ENCODE measurements around the gene KRI1.

Gene KRI1

DNA sequence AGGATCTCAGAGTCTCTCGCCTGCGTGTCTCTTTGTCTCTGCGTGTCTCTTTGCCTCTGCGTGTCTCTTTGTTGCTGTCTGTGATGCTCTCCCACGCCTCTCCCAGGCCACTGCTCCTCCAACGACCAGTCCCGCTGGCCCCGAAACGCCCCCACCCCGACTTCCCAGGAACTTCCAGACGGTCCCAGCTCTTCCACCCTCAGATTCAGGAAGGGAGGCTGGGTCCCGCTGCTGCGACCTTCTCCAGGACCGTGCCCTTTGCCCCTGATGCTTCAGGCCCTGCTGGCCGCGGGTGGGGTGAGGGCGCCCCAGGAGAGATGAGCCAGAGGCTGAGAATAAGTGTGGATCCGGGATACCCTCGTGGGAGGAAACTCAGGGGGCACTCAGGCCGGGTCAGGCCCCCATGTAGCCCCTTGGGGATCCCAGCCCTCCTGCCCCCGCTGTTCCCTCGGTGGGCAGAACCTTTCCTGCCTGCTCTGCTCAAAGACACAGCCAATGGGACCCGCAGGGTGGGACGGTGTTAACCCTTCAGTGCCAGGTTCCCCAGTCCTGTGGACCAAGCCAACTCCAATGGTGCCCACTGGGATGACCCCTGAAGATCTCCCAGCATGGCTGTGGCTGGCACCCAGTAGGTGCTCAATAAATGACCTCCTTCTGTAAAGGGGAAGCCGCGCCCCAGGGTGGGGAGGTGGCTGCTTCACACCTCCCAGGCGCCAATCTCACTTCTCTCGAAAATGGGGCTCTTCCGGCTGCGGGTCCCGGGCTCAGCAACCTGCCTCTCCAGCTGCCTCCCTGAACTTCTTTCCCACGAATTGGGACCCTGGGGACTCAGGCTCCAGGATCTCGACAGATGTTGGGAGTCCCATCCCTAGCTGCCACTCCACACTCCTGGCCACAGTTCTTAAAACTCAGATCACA is 47.1 kb downstream of the KRI1 start:
- no peak for DNase-seq (ENCODE audit: low read depth, low spot score)

DNA sequence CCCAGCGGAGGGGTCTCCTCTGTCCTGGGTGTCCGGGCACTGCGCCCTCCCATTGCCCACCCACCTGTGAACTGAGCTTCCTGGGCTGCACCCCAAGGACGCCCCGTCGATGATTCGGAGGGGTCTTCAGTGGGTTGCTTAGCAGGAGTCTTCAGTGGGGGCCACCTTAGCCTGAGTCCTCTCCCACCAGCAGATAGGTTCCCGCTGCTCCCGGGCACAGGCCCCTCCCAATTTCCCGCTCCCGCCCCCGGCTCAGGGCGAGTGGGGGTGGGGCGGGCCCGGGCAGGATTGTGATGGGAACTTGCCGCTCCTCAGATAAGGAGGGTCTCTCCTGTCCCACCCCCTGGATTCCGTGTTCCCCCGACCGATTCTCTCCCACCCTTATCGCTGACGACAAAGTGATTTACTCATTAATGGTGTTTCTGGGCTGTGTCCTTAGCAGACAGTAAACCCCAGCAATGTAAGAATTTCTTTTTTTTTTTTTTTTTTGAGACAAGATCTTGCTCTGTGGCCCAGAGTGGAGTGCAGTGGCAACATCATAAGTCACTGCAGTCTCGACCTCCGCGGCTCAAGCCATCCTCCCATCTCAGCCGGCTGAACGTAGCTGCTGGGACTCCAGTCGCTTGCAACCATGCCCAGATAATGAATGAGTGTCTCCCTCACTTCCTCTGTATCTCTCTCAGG is 47.9 kb downstream of the KRI1 start:
- no peak for DNase-seq (ENCODE audit: low read depth, low spot score)

DNA sequence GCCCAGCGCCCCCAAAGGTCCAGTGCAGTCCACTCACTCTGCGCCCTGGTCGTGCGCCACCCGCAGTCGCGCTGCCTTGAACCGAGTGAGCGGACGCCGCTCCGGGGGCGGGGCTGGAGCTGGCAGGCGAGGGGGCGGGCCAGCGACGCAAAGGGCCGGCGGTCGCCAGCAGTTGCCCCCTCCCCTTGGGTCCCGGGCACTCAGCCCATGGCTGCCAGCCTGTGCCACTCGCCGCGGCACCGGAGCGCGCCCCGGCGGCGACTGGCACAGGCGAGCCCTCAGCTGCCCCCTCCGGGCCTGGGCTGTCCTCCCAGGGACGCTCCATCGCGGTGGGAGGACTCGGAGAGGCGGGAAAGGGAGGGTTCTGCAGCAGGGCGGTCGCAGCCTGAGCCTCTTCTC is 48.5 kb downstream of the KRI1 start, which contains the start of gene S1PR5:
Gene S1PR5 (minus strand): TSS at position 87 of the 399 bp plus-strand sequence. CDS start 2,436 bp downstream, outside the sequence.
- DNase-seq (ENCODE audit: low read depth, low spot score): no peak

DNA sequence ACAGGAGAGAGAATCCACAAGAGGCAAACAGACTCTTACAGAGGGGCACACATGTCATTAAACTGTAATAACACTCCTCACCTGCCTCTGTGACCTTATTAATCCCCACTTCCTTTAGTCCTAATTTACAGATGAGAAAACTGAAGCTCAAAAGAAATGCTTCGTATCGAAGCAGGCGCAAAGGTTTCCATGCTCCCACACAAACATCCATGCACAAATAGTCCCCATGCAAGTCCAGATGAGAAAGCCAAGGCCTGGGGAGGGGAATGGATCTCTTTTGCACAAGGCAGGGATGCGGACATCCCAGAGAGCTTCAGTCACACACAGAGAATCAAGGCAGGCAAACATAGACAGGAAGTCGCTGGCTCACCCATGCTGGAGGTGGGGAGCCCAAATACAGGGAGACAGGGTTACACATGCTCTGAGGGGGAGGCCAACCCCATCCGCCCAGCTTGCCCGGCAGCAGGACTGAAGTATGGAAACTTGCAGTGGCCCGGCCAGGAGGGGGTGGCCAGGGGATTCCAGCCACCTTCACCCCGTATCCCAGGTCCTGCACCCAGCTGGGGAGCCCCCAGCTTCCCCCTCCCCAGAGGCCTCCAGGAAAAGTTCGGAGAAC is 49.0 kb downstream of the KRI1 start:
- DNase-seq (ENCODE audit: low read depth, low spot score): no peak

DNA sequence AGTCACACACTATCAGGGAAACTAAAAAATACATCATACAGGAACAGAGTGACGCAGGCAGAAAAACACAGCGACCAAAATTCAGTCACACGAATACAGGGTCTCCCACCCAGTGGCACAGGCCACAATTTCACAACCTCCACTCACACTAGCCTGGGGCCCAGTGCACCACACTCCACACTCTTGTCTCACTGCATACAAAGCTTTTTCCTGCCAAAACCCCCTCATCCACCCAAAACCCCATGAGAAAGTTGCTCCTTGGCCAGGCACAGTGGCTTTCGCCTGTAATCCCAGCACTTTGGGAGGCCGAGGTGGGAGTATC is 49.8 kb downstream of the KRI1 start:
- DNase-seq (ENCODE audit: low read depth, low spot score): no peak

DNA sequence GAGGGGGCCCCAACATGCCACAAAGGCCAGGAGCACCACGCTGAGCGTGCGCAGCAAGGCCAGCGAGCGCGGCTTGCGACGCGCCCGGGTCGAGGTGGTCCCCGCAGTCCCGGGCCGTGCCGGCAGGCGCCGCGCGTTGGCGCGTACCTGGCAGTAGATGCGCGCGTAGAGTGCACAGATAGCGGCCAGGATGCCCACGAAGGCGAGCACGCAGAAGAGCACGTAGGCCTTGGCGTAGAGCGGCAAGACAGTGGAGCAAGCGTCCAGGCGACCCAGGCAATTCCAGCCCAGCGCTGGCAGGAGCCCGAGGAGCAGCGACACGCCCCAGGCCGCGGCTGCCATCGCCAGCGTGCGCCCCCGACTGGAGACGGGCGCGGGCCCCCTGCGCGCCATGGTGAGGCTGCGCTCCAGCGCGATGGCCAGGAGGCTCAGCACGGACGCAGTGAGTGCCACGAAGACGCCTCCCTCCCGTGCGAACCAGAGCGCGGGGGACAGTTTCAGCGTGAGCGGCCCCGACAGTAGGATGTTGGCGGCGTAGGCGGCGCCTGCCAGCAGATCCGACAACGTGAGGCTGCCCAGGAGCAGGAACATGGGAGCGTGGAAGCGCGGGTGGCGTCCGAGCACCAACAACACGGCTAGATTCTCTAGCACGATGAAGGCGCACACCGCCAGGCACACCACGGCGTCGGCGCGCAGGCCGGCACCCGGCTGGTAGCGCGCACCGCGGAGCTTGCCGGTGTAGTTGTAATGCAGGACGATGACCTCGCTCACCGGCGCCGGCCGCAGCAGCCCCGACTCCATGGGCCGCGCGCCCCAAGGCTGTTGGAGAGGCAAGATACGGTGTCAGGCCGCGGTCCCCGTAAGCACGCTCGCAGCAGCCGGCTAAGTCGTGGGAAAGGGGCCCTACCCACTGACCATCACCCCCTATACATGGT is 51.3 kb downstream of the KRI1 start:
- no peak for DNase-seq (ENCODE audit: low read depth, low spot score)

DNA sequence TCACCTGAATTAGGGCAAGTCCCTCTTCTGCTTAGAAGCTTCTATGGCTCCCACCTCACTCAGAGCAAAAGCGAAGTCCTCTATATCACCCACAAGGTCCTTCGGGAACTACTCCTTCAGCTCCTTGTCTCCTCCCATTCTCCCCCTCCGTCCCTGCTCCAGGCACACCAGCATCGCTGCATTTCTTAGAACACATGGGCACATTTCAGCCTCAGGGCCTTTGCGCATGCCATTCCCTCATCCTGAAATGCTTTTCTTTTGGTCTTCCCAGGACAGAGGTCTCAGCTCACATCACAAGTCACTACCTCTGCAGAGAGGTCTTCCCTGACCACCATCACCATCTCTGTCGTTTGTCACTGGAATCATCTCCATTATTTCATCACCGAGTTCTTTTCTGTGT is 52.6 kb downstream of the KRI1 start:
- DNase-seq (ENCODE audit: low read depth, low spot score): no peak

DNA sequence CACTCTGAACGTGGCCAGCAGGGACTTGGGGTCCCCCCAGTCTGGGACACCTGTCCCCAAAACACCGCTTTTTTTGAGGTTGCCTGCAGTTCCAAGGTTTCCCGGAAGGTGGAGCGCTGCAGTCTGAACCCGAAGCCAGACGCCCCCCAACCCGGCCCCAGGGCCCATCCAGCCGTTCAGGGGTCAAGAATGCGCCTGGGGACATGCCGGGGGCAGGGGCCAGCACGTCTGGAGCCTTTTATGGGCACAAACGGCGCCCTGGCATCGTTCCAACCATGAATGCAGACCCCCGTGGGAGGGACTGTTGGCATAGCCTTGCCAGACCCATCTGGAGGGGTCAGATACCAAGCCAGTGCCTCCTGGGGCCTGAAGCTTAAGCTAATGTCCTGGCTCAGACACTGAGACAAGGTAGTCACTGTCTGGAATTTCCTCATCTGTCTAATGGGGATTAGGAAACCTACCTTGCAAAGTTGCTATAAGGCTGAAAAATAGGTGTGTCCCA is 55.5 kb downstream of the KRI1 start:
- DNase-seq (ENCODE audit: low read depth, low spot score): peak; percentile 31

DNA sequence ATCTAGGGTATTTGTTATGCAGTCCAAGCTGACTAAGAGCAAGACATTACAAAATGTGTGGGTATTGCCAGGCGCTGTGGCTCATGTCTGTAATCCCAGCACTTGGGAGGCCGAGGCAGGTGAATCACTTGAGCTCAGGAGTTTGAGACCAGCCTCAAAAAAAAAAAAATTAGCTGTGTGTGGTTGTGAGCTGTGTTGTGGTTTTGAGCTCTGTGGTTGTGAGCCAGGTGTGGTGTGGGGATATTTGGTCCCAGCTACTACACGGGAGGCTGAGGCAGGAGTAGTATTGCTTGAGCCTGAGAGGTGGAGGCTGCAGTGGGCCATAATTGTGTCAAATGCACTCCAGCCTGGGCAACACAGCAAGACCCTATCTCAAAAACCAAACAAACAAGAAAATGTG is 57.1 kb downstream of the KRI1 start:
- DNase-seq (ENCODE audit: low read depth, low spot score): no peak

DNA sequence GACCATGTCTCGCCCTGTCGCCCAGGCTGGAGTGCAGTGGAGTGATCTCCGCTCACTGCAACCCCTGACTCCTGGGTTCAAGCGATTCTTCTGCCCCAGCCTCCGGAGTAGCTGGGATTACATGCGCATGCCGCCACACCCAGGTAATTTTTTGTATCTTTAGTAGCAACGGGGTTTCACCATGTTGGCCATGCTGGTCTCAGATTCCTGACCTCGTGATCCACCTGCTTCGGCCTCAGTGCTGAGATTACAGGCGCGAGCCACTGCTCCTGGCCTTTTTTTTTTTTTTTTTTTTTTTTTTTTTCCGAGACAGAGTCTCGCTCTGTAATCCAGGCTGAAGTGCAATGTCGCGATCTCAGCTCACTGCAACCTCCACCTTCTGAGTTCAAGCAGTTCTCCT is 57.8 kb downstream of the KRI1 start:
- DNase-seq (ENCODE audit: low read depth, low spot score): no peak

DNA sequence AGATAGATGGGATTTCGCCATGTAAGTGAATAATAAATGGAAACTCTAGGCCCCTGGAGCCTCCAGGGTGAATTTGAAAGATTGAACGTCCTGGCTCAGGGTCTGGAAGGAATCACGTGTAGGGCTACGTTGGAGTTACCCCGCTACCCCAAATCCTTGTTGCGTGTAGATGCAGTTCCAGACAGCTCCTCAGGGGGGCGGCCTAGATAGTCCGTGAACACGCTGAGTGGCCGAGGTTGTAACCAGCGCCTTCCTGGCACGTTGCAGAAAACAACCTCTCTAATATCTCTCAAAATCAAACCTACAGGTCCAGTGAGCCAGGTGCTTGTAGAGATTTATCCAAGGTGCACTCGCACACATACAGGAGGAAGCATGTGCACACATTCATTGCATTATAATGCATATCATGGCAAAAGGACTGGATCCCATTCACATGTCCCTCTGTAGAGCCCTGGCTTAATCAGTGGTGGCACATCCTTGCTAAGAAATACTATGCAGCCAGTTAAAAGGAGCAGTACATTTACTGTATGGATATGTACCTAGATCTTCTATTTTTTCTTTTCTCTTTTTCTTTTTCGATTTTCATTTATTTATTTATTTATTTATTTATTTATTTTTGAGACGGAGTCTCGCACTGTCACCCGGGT is 60.1 kb downstream of the KRI1 start:
- DNase-seq (ENCODE audit: low read depth, low spot score): peak; percentile 65
